ENCODE results near the gene MYH9.

MYH9 gene

DNA sequence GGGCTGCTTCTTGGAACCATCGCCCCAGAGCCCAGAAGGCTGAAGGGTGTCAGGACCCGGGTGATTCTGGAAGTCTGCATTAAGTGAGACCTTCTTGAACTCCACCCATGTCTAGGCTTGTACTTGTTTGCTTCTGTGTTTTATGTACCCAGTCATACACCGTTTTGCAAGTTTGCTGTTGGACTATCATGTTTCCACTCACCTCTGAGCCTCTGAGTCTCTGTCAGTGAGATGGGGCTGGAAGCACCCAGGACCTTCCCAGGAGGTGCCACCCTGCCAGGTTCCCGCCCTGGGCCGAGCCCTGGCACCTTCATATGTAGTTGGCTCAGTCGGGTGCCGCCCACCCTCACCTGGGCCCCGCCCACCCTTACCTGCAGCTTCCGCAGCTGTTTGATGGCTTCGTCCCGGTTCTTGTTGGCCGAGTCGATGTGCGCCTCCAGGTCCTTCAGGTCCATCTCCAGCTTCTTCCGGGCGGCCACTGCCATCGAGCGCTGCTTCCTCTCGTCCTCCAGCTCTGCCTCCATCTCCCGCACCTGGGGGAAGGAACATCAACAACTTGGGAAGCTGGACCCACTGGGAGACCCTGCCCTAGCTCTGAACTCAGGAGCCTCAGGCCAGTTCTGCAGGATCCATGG, 99.8 kb downstream of the MYH9 start:
- Histone ChIP-seq H3K27ac (ENCODE audit: low read depth, low read length, severe bottlenecking) (no peak overlapping the region), H3K36me3 (ENCODE audit: control insufficient read depth, insufficient read depth, low read length) (peaks cover 82% of the 10 kb centered on the region), H3K4me1 (ENCODE audit: control insufficient read depth, insufficient read depth, low read length, poor library complexity, severe bottlenecking) (no peaks in the 10 kb centered on the region), H3K9me3 (ENCODE audit: control insufficient read depth, low read length) (no peaks in the 10 kb centered on the region), H3K4me3 (ENCODE audit: extremely low read depth, insufficient read depth, low read length, poor library complexity, severe bottlenecking) (no peak overlapping the region)
- WGBS, 2 experiments (ENCODE audit: insufficient coverage in 2 of 2) = 97 to 98% methylated on average over 14 to 18 of the region's 20 CpGs

DNA sequence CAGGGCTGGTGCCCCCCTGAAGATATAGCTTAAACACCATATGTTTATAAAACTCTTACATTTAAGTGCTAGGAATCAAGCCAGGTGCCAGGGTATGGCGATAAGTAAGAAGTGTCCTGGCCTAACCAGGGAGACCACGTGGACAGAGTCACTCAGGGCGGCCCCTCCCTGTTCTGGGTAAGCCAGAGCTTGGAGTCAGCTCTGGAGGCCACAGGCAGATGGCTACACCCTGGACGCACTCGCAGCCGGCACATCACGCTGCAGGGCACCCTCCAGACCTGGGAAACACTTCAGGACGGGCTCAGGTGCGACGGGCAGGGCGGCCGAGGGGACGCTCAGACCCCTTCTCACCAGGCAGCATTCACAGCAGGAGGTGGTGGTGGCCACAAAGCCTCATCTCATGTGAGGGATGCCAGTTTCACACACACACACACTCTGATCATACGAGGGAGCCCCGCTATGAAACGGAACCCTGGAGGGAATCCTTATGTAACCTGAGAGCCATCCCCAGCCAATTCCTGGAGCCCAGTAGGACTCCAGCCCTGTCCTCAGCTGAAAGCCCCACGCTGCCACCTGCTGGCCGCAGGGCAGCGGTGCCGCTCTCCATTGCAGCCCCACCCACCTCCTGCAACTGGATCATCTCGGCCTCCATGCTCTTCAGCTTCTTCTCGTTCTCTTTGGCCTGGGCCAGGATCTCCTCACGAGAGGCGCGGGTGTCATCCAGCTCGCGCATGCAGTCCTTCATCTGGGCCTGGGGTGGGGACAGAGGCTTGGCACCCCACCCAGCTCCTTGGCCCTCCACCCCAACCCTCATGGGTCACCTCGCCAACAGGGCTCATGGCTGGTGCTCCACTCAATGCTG, 101.4 kb downstream of the MYH9 start:
- Histone ChIP-seq H3K4me3 (ENCODE audit: extremely low read depth, insufficient read depth, low read length, poor library complexity, severe bottlenecking) (no peak overlapping the region), H3K36me3 (ENCODE audit: control insufficient read depth, insufficient read depth, low read length) (peaks cover 84% of the 10 kb centered on the region), H3K4me1 (ENCODE audit: control insufficient read depth, insufficient read depth, low read length, poor library complexity, severe bottlenecking) (no peaks in the 10 kb centered on the region), H3K27ac (ENCODE audit: low read depth, low read length, severe bottlenecking) (peak overlapping the region; percentile 53), H3K9me3 (ENCODE audit: control insufficient read depth, low read length) (no peaks in the 10 kb centered on the region)
- 73 to 78% methylated on average over 23 to 27 of the region's 28 CpGs for WGBS, 2 experiments (ENCODE audit: insufficient coverage in 2 of 2)

DNA sequence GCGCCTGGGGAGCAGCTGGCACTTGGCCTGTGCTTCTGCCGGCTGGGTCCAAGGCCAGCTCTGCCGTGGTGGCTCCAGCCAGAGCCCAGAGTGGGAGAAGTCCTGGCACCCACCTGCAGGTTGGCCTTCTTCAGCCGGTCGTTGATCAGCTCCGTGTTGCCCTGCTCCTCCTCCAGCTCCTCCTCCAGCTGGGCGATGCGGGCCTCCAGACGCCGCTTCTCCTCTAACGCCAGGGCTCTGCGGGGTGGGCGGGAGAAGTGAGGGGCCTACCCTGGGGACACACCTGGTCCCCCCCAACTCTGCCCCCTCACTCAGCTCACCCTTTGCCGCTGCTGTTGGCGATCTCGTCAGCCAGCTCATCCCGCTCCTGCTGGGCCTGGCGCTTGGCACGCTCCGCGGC, 102.2 kb downstream of the MYH9 start:
- no peak overlapping the region for H3K27ac ChIP-seq (ENCODE audit: low read depth, low read length, severe bottlenecking)
- no peaks in the 10 kb centered on the region for H3K9me3 ChIP-seq (ENCODE audit: control insufficient read depth, low read length)
- no peak overlapping the region for H3K4me3 ChIP-seq (ENCODE audit: extremely low read depth, insufficient read depth, low read length, poor library complexity, severe bottlenecking)
- no peaks in the 10 kb centered on the region for H3K4me1 ChIP-seq (ENCODE audit: control insufficient read depth, insufficient read depth, low read length, poor library complexity, severe bottlenecking)
- peaks cover 89% of the 10 kb centered on the region for H3K36me3 ChIP-seq (ENCODE audit: control insufficient read depth, insufficient read depth, low read length)
- 96 to 98% methylated on average over 20 to 21 of the region's 21 CpGs for WGBS, 2 experiments (ENCODE audit: insufficient coverage in 2 of 2)

DNA sequence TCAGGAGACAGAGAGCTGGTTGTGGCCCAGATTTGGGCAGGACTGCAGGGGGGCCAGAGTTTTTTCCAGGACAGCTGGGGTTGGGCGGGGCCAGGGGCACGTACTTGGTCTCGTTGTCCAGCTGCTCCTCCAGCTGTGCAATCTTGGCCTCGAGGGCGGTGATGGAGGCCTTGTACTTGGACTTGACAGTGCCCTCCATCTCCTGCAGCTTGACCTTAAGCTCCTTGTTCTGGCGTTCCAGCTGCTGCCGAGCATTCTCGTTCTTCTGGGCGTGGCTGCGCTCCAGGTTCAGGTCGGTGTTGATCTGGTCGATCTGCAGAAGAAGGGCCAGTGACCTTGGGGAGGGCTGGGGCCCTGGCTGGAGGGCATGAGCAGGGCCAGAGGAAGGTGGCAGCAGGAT, 102.8 kb downstream of the MYH9 start:
- Histone ChIP-seq H3K9me3 (ENCODE audit: control insufficient read depth, low read length) (no peaks in the 10 kb centered on the region), H3K4me3 (ENCODE audit: extremely low read depth, insufficient read depth, low read length, poor library complexity, severe bottlenecking) (no peak overlapping the region), H3K4me1 (ENCODE audit: control insufficient read depth, insufficient read depth, low read length, poor library complexity, severe bottlenecking) (no peaks in the 10 kb centered on the region), H3K36me3 (ENCODE audit: control insufficient read depth, insufficient read depth, low read length) (peaks cover 89% of the 10 kb centered on the region), H3K27ac (ENCODE audit: low read depth, low read length, severe bottlenecking) (no peak overlapping the region)
- 96 to 97% methylated on average over 12 of the region's 12 CpGs for WGBS, 2 experiments (ENCODE audit: insufficient coverage in 2 of 2)

DNA sequence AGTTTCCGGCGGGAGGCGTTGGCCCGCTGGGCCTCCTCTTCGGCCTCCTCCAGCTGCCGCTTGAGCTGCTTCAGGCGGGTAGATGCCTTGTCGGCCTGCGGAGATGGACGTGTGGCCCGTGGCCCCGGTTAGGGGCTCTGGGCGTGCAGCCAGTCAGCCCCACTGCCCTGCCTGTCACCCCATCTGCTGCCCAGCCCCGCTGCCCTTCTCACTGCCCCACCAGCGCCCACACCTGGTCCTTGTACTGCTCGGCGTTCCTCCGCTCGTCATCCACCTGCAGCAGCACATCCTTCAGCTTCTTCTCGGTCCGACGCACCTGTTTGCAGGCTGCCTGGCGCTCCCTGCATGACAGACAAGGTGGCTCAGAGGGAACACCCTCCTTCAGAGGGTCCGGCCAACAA, 103.6 kb downstream of the MYH9 start:
- WGBS, 2 experiments (ENCODE audit: insufficient coverage in 2 of 2) = 91 to 98% methylated on average over 16 to 24 of the region's 24 CpGs
- Histone ChIP-seq H3K4me3 (ENCODE audit: extremely low read depth, insufficient read depth, low read length, poor library complexity, severe bottlenecking) (no peak overlapping the region), H3K4me1 (ENCODE audit: control insufficient read depth, insufficient read depth, low read length, poor library complexity, severe bottlenecking) (no peaks in the 10 kb centered on the region), H3K36me3 (ENCODE audit: control insufficient read depth, insufficient read depth, low read length) (peaks cover 87% of the 10 kb centered on the region), H3K9me3 (ENCODE audit: control insufficient read depth, low read length) (no peaks in the 10 kb centered on the region), H3K27ac (ENCODE audit: low read depth, low read length, severe bottlenecking) (no peak overlapping the region)

DNA sequence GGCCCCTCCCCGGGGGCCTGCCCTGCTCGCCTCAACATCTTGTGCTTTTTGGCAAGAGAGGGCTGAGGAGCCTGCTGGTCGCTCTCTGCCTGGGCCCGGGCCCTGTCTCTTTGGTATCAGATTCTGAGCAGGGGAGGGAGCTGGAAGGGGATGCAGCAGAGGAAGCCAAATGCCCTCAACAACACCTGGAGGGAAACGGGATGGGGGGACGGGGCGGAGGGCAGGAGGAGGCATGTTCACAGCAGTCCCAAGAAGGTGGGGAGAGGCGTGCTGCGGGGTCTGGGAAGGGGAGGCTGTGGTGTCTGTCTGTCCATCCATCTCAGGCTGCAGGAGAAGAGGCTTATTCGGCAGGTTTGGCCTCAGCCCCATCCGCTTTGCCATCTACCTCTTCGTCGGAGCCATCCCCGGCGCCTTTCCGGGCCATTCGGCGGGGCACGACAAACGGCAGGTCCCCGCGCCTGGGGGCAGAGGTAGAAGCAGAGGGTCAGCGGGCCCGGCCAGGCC, 105.4 kb downstream of the MYH9 start:
- Histone ChIP-seq H3K9me3 (ENCODE audit: control insufficient read depth, low read length) (no peaks in the 10 kb centered on the region), H3K4me1 (ENCODE audit: control insufficient read depth, insufficient read depth, low read length, poor library complexity, severe bottlenecking) (no peaks in the 10 kb centered on the region), H3K4me3 (ENCODE audit: extremely low read depth, insufficient read depth, low read length, poor library complexity, severe bottlenecking) (no peak overlapping the region), H3K27ac (ENCODE audit: low read depth, low read length, severe bottlenecking) (peak overlapping the region; percentile 23), H3K36me3 (ENCODE audit: control insufficient read depth, insufficient read depth, low read length) (peaks cover 70% of the 10 kb centered on the region)
- 97 to 98% methylated on average over 13 to 22 of the region's 24 CpGs for WGBS, 2 experiments (ENCODE audit: insufficient coverage in 2 of 2)

DNA sequence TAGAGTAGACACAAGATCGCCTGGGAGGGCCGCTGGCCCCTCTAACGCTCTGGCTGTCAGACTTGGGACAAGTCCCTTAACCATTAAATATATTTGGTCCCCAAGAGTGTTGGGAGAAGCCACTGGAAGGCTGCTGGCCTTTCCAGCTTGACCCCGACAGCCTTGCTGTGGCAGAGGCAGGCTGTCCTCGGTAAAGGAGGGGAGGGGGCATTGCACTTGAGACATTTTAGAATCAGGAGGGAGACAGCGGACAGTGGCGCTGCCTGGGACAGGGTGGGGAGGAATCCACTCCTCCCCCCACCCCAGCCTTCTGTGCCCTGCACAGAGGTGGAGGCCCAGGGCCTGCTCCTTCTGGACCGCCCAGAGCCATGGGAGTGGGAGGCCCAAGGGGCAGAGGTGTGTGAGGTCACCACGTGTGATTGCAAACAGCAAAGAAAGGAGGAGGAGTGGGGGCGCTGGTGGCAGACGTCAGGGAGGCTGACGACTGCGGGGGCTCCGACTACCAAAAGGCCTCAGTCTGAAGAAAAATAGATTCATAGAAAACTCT, 105.9 kb downstream of the MYH9 start:
- Histone ChIP-seq H3K4me1 (ENCODE audit: control insufficient read depth, insufficient read depth, low read length, poor library complexity, severe bottlenecking) (no peaks in the 10 kb centered on the region), H3K36me3 (ENCODE audit: control insufficient read depth, insufficient read depth, low read length) (peaks cover 65% of the 10 kb centered on the region), H3K4me3 (ENCODE audit: extremely low read depth, insufficient read depth, low read length, poor library complexity, severe bottlenecking) (no peak overlapping the region), H3K9me3 (ENCODE audit: control insufficient read depth, low read length) (no peaks in the 10 kb centered on the region), H3K27ac (ENCODE audit: low read depth, low read length, severe bottlenecking) (peak overlapping the region; percentile 23)
- 92 to 96% methylated on average over 8 to 9 of the region's 14 CpGs for WGBS, 2 experiments (ENCODE audit: insufficient coverage in 2 of 2)

DNA sequence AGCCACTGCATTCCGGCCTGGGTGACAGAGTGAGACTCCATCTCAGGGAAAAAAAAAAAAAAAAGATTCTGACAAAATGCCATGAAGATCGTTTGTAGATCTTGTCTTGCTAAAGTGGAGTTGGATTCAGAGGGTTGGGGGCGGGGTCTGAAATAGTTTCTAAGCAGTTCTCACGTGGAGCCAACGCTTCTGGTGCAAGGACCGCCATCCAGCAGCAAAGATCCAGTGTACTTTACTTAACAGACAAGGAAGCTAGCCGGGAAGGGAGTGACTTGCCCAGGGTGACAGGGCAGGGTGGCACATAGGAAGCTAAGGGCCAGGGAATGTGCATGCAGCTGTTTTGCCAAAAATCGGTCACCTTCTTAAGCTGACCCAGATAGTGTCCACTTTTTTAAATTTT, 107.4 kb downstream of the MYH9 start:
- H3K9me3 ChIP-seq (ENCODE audit: control insufficient read depth, low read length) = no peaks in the 10 kb centered on the region
- peaks cover 52% of the 10 kb centered on the region for H3K36me3 ChIP-seq (ENCODE audit: control insufficient read depth, insufficient read depth, low read length)
- H3K4me1 ChIP-seq (ENCODE audit: control insufficient read depth, insufficient read depth, low read length, poor library complexity, severe bottlenecking) = no peaks in the 10 kb centered on the region
- WGBS, 2 experiments (ENCODE audit: insufficient coverage in 2 of 2) = 87 to 91% methylated on average over 4 to 8 of the region's 8 CpGs
- no peak overlapping the region for H3K27ac ChIP-seq (ENCODE audit: low read depth, low read length, severe bottlenecking)
- H3K4me3 ChIP-seq (ENCODE audit: extremely low read depth, insufficient read depth, low read length, poor library complexity, severe bottlenecking) = no peak overlapping the region

DNA sequence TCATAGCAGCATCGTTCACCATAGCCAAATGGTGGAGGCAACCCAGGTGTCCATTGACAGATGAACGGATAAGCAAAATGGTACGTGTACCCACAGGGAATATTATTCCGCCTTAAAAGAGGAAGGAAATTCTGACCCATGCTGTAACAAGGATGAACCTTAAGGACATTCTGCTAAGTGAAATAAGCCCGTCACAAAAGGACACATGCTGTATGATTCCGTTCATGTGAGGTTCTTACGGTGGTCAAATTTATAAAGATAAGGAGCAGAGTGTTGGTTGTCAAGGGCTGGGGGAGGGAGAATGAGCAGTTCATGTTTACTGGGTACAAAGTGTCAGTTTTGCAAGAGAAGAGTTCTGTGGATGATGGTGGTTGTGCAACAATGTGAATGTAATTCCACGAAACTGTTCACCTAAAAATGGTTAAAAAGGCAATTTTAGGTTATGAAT, 108.5 kb downstream of the MYH9 start:
- Histone ChIP-seq H3K4me1 (ENCODE audit: control insufficient read depth, insufficient read depth, low read length, poor library complexity, severe bottlenecking) (no peaks in the 10 kb centered on the region), H3K4me3 (ENCODE audit: extremely low read depth, insufficient read depth, low read length, poor library complexity, severe bottlenecking) (no peak overlapping the region), H3K36me3 (ENCODE audit: control insufficient read depth, insufficient read depth, low read length) (peaks cover 41% of the 10 kb centered on the region), H3K9me3 (ENCODE audit: control insufficient read depth, low read length) (no peaks in the 10 kb centered on the region), H3K27ac (ENCODE audit: low read depth, low read length, severe bottlenecking) (no peak overlapping the region)
- WGBS, 2 experiments (ENCODE audit: insufficient coverage in 2 of 2) = 94 to 95% methylated on average over 7 of the region's 8 CpGs

DNA sequence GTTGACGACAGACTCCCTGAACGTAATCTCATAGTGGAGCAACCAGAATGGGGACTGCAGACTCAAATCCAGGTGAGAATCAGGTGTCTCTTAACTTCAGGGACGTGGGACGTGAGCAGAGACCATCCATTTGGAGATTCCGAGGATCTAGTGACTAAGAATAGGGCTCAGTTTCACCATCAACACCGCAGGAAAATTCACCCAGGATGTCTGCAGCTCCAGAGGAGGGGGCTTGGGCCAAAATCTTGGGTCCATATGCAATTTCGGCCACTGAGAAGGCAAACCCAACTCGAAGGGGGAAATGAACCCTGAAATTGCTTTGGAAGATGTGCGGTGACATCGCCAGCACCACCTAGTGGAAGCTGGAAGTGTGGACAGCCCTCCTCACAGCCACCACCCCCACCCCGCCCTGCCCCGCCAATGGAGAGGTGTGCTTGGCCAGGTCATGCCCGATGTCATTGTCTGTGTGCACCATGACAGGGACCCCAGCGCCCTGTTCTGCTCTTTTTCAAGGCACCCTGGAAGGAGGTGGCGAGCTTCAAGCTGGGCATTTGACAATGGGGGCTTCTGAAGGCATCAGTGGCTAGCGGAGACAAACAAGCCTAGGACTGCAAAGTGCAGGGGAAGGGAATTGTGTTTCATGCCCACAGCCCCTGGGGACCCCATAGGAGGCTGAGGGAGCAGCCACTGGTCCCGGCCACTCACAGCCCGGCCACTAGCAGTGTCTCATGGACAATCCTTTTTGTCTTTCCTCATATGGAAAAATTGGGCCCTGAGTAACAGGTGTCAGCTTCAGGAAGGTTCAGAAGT, 110.1 kb downstream of the MYH9 start:
- Histone ChIP-seq H3K36me3 (ENCODE audit: control insufficient read depth, insufficient read depth, low read length) (peaks cover 25% of the 10 kb centered on the region), H3K4me3 (ENCODE audit: extremely low read depth, insufficient read depth, low read length, poor library complexity, severe bottlenecking) (no peak overlapping the region), H3K4me1 (ENCODE audit: control insufficient read depth, insufficient read depth, low read length, poor library complexity, severe bottlenecking) (no peaks in the 10 kb centered on the region), H3K9me3 (ENCODE audit: control insufficient read depth, low read length) (no peaks in the 10 kb centered on the region), H3K27ac (ENCODE audit: low read depth, low read length, severe bottlenecking) (no peak overlapping the region)
- 38 to 50% methylated on average over 12 to 17 of the region's 18 CpGs for WGBS, 2 experiments (ENCODE audit: insufficient coverage in 2 of 2)

Data from mesodermal cell (in vitro differentiated cells).